HCT116 (cell line): ENCODE data around the gene DNMT3A.

Experiments used
- CEBPB ChIP-seq: IDR thresholded peaks from 2 replicates; pipeline ENCODE4 v1.6.1; 2012; ENCODE audit warnings: low read depth
- EGR1 ChIP-seq: IDR thresholded peaks from 2 replicates; pipeline ENCODE4 v1.6.1; 2012; ENCODE audit warnings: low read depth
- EZH2 ChIP-seq: fragments of 200-600 bp; sonication (generic); IDR thresholded peaks from 2 replicates; pipeline ENCODE4 v1.6.1; 2017; ENCODE audit warnings: antibody characterized with exemption, mixed run types
- EZH2phosphoT487 ChIP-seq: fragments of 200-600 bp; IDR thresholded peaks from 2 replicates; pipeline ENCODE4 v1.6.1; 2018; ENCODE audit warnings: antibody characterized with exemption, borderline replicate concordance
- JUND ChIP-seq: IDR thresholded peaks from 2 replicates; pipeline ENCODE4 v1.6.1; 2012
- MAX ChIP-seq: IDR thresholded peaks from 2 replicates; pipeline ENCODE4 v1.6.1; 2012
- POLR2A ChIP-seq: IDR thresholded peaks from 2 replicates; pipeline ENCODE4 v1.7.0; 2011; ENCODE audit warnings: borderline replicate concordance; ENCODE audit not compliant: insufficient read depth, insufficient read length; ENCODE audit errors: extremely low read depth
- POLR2AphosphoS5 ChIP-seq: IDR thresholded peaks from 2 replicates; pipeline ENCODE4 v1.6.1; 2011; ENCODE audit warnings: mild to moderate bottlenecking, low read depth, low read length, moderate library complexity
- SIN3A ChIP-seq: IDR thresholded peaks from 2 replicates; pipeline ENCODE4 v1.6.1; 2012; ENCODE audit warnings: low read depth
- TCF7L2 ChIP-seq: IDR thresholded peaks from 2 replicates; pipeline ENCODE4 v1.7.0; 2011; ENCODE audit warnings: borderline replicate concordance, inconsistent platforms; ENCODE audit not compliant: insufficient read depth, insufficient read length; ENCODE audit errors: extremely low read depth
- YY1 ChIP-seq: IDR thresholded peaks from 2 replicates; pipeline ENCODE4 v1.6.1; 2011; ENCODE audit warnings: low read length, low read depth, moderate library complexity, mild to moderate bottlenecking; ENCODE audit not compliant: insufficient replicate concordance; ENCODE audit errors: extremely low read depth
- ZNF274 ChIP-seq: fragments of 200-500 bp; sonication (Bioruptor generic); IDR thresholded peaks from 2 replicates; pipeline ENCODE4 v1.6.1; 2014; ENCODE audit warnings: mild to moderate bottlenecking, low read depth, low read length, inconsistent platforms
- TF ChIP-seq, protein P1 (sequence below), 3 experiments: fragments of 200-600 bp in 1 of 3; sonication (generic) in 1 of 3; IDR thresholded peaks in 2 of 3; conservative IDR thresholded peaks in 1 of 3; 2 replicates each; pipeline ENCODE4 v1.5.1; 2012 to 2017; ENCODE audit warnings: low read depth in 2 of 3, low read length in 2 of 3, antibody characterized with exemption in 1 of 3, borderline replicate concordance in 1 of 3, control low read depth in 1 of 3, mild to moderate bottlenecking in 1 of 3, mixed read lengths in 1 of 3, mixed run types in 1 of 3, moderate library complexity in 1 of 3; ENCODE audit not compliant: insufficient read depth in 1 of 3

DNA sequence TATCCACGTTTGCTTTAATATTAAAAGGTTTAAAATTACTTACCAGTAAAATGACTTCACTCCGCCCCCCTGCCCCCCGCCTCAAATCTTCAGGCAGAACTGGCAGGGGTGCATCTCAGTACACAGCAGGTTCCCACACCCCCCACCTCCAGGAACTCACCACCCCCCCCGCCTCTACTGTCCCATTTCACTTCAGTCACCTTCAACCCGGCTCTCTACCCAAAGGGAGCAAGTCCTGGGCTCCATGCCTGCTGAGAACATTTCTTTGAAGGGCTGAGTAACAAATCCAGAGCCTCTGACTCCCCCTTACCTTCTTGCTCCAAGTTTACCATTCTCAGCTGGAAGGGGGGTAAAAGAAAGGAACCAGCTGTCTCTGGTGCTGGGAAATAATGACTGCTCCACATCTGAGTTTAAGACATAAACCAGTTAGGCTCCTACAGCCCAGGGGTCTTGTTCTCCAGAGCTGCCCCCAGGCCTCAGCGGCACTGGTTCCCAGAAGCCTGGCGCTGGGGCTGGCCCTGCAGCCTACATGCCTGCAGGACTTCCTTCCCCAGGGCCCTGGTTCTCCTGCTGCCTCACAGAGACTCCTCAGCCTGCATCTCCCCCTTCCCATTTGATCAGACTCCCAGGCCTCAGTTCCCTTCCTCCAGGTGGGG is 42.8 kb downstream of the DNMT3A start:
- no peak for TF ChIP-seq JUND
- TF ChIP-seq, protein P1, sequence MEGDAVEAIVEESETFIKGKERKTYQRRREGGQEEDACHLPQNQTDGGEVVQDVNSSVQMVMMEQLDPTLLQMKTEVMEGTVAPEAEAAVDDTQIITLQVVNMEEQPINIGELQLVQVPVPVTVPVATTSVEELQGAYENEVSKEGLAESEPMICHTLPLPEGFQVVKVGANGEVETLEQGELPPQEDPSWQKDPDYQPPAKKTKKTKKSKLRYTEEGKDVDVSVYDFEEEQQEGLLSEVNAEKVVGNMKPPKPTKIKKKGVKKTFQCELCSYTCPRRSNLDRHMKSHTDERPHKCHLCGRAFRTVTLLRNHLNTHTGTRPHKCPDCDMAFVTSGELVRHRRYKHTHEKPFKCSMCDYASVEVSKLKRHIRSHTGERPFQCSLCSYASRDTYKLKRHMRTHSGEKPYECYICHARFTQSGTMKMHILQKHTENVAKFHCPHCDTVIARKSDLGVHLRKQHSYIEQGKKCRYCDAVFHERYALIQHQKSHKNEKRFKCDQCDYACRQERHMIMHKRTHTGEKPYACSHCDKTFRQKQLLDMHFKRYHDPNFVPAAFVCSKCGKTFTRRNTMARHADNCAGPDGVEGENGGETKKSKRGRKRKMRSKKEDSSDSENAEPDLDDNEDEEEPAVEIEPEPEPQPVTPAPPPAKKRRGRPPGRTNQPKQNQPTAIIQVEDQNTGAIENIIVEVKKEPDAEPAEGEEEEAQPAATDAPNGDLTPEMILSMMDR (IDR thresholded peaks at IDR 0.05 in 2 of 3, conservative IDR thresholded peaks at IDR 0.05 in 1 of 3; ENCODE audit: borderline replicate concordance in 1 of 3, insufficient read depth in 1 of 3, low read depth in 2 of 3, low read length in 2 of 3), result no peak
- TF ChIP-seq POLR2AphosphoS5, result no peak
- TF ChIP-seq POLR2A, result no peak
- no peak for TF ChIP-seq TCF7L2
- no peak for TF ChIP-seq MAX
- no peak for TF ChIP-seq CEBPB
- no peak for TF ChIP-seq ZNF274
- TF ChIP-seq EZH2phosphoT487, result no peak
- TF ChIP-seq YY1, result no peak
- no peak for TF ChIP-seq EZH2
- TF ChIP-seq EGR1, result no peak
- TF ChIP-seq SIN3A, result no peak
